ENCODE measurements around the gene CDH15.

The CDH15 gene

GRCh38 chr16:89189358-89190025 is 17.9 kb downstream of the CDH15 start (continued):
- TF ChIP-seq BACH2 (CRISPR knock-in tag; IDR thresholded peaks at IDR 0.05; ENCODE audit: borderline replicate concordance), result no peak
- TF ChIP-seq GLIS3 (CRISPR knock-in tag; IDR thresholded peaks at IDR 0.05), result no peak
- TF ChIP-seq ZFP30 (CRISPR knock-in tag; IDR thresholded peaks at IDR 0.05), result no peak
- TF ChIP-seq ZFP3 (CRISPR knock-in tag; IDR thresholded peaks at IDR 0.05), result no peak
- TF ChIP-seq CSDC2 (CRISPR knock-in tag; IDR thresholded peaks at IDR 0.05), result no peak
- TF ChIP-seq ISL1 (CRISPR knock-in tag; IDR thresholded peaks at IDR 0.05), result no peak
- no peak for TF ChIP-seq ESRRG (CRISPR knock-in tag; IDR thresholded peaks at IDR 0.05)
- TF ChIP-seq ZNF8 (CRISPR knock-in tag; IDR thresholded peaks at IDR 0.05), result no peak

DNA sequence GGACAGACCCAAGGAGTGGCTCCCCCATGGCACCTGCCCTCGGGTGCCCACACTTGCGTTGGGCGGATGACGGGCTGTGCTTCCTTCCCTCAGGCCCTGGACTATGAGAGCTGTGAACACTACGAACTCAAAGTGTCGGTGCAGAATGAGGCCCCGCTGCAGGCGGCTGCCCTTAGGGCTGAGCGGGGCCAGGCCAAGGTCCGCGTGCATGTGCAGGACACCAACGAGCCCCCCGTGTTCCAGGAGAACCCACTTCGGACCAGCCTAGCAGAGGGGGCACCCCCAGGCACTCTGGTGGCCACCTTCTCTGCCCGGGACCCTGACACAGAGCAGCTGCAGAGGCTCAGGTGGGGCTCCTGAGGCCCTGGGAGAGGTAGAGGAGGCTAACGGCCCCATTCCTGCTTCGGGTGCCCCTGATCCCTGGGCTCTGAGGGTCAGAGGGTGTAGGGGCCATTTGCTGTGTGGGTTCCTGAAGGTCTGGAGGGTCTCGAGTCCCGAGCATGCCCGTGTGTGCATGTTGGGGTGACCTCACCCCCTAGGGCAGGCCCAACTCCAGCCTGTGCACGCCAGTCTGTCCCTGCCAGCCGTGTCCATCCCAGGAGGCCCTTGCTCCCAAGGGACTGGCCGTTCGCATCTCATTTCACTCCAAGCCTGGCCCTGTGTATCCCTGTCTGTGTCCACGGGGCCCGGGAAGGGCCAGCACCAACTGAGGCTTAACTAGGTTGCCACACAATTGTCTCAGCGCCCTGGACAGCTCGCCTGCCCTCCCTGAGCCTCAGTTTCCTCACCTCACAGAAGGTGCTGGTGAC is 18.8 kb downstream of the CDH15 start:
- no peak for ATAC-seq
- TF ChIP-seq, protein P1, sequence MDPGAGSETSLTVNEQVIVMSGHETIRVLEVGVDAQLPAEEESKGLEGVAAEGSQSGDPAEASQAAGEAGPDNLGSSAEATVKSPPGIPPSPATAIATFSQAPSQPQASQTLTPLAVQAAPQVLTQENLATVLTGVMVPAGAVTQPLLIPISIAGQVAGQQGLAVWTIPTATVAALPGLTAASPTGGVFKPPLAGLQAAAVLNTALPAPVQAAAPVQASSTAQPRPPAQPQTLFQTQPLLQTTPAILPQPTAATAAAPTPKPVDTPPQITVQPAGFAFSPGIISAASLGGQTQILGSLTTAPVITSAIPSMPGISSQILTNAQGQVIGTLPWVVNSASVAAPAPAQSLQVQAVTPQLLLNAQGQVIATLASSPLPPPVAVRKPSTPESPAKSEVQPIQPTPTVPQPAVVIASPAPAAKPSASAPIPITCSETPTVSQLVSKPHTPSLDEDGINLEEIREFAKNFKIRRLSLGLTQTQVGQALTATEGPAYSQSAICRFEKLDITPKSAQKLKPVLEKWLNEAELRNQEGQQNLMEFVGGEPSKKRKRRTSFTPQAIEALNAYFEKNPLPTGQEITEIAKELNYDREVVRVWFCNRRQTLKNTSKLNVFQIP (CRISPR knock-in tag; IDR thresholded peaks at IDR 0.05; ENCODE audit: borderline replicate concordance, low read depth), result no peak
- TF ChIP-seq, protein P2, sequence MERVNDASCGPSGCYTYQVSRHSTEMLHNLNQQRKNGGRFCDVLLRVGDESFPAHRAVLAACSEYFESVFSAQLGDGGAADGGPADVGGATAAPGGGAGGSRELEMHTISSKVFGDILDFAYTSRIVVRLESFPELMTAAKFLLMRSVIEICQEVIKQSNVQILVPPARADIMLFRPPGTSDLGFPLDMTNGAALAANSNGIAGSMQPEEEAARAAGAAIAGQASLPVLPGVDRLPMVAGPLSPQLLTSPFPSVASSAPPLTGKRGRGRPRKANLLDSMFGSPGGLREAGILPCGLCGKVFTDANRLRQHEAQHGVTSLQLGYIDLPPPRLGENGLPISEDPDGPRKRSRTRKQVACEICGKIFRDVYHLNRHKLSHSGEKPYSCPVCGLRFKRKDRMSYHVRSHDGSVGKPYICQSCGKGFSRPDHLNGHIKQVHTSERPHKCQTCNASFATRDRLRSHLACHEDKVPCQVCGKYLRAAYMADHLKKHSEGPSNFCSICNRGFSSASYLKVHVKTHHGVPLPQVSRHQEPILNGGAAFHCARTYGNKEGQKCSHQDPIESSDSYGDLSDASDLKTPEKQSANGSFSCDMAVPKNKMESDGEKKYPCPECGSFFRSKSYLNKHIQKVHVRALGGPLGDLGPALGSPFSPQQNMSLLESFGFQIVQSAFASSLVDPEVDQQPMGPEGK (CRISPR knock-in tag; IDR thresholded peaks at IDR 0.05; ENCODE audit: borderline replicate concordance), result no peak
- no peak for TF ChIP-seq OSR1 (CRISPR knock-in tag; IDR thresholded peaks at IDR 0.05)
- TF ChIP-seq ZFP30 (CRISPR knock-in tag; IDR thresholded peaks at IDR 0.05), result no peak
- TF ChIP-seq CSDC2 (CRISPR knock-in tag; IDR thresholded peaks at IDR 0.05), result no peak
- TF ChIP-seq CSRNP3 (CRISPR knock-in tag; IDR thresholded peaks at IDR 0.05), result no peak
- TF ChIP-seq TOX (CRISPR knock-in tag; IDR thresholded peaks at IDR 0.05; ENCODE audit: borderline replicate concordance), result no peak

- ATAC-seq, result no peak
Measured at GRCh38 chr16:89191033-89191900, 19.7 kb downstream of the CDH15 start.

GRCh38 chr16:89191901-89192185 is 20.3 kb downstream of the CDH15 start:
- no peak for ATAC-seq
- TF ChIP-seq TCF4 (CRISPR knock-in tag; IDR thresholded peaks at IDR 0.05; ENCODE audit: borderline replicate concordance) (no peak), ZNF565 (CRISPR knock-in tag; conservative IDR thresholded peaks at IDR 0.05; ENCODE audit: low read depth) (no peak), GLIS3 (CRISPR knock-in tag; IDR thresholded peaks at IDR 0.05) (no peak), ISL1 (CRISPR knock-in tag; IDR thresholded peaks at IDR 0.05) (no peak), OSR1 (CRISPR knock-in tag; IDR thresholded peaks at IDR 0.05) (no peak)
- TF ChIP-seq, protein P3, sequence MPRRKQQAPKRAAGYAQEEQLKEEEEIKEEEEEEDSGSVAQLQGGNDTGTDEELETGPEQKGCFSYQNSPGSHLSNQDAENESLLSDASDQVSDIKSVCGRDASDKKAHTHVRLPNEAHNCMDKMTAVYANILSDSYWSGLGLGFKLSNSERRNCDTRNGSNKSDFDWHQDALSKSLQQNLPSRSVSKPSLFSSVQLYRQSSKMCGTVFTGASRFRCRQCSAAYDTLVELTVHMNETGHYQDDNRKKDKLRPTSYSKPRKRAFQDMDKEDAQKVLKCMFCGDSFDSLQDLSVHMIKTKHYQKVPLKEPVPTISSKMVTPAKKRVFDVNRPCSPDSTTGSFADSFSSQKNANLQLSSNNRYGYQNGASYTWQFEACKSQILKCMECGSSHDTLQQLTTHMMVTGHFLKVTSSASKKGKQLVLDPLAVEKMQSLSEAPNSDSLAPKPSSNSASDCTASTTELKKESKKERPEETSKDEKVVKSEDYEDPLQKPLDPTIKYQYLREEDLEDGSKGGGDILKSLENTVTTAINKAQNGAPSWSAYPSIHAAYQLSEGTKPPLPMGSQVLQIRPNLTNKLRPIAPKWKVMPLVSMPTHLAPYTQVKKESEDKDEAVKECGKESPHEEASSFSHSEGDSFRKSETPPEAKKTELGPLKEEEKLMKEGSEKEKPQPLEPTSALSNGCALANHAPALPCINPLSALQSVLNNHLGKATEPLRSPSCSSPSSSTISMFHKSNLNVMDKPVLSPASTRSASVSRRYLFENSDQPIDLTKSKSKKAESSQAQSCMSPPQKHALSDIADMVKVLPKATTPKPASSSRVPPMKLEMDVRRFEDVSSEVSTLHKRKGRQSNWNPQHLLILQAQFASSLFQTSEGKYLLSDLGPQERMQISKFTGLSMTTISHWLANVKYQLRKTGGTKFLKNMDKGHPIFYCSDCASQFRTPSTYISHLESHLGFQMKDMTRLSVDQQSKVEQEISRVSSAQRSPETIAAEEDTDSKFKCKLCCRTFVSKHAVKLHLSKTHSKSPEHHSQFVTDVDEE (CRISPR knock-in tag; IDR thresholded peaks at IDR 0.05), result no peak
- TF ChIP-seq, protein P1 (CRISPR knock-in tag; IDR thresholded peaks at IDR 0.05; ENCODE audit: borderline replicate concordance, low read depth), result no peak

More at GRCh38 chr16:89191033-89191900, 19.7 kb downstream of the CDH15 start:
- TF ChIP-seq RARB (CRISPR knock-in tag; IDR thresholded peaks at IDR 0.05), result no peak
- TF ChIP-seq CREB5 (CRISPR knock-in tag; IDR thresholded peaks at IDR 0.05; ENCODE audit: low read depth), result no peak
- TF ChIP-seq ZFP3 (CRISPR knock-in tag; IDR thresholded peaks at IDR 0.05), result no peak
- TF ChIP-seq BACH2 (CRISPR knock-in tag; IDR thresholded peaks at IDR 0.05; ENCODE audit: borderline replicate concordance), result no peak
- TF ChIP-seq GLIS3 (CRISPR knock-in tag; IDR thresholded peaks at IDR 0.05), result no peak
- TF ChIP-seq ZNF8 (CRISPR knock-in tag; IDR thresholded peaks at IDR 0.05), result no peak
- no peak for TF ChIP-seq ESRRG (CRISPR knock-in tag; IDR thresholded peaks at IDR 0.05)
- no peak for TF ChIP-seq SNAI2 (CRISPR knock-in tag; IDR thresholded peaks at IDR 0.05)
- no peak for TF ChIP-seq TOX (CRISPR knock-in tag; IDR thresholded peaks at IDR 0.05; ENCODE audit: borderline replicate concordance)
- TF ChIP-seq ZNF565 (CRISPR knock-in tag; conservative IDR thresholded peaks at IDR 0.05; ENCODE audit: low read depth), result no peak

Measured in SK-N-SH treated with all-trans-retinoic acid at 6 μM for 48 hours (cell line).